SK-N-SH treated with all-trans-retinoic acid at 6 μM for 48 hours (cell line): Measurements from ENCODE around the gene OLFML2B.

ENCODE experiments used
- ATAC-seq: fragments of 200-7000 bp; cut with Tn5 transposase; 3 replicates; pipeline ENCODE4 v1.9.1; 2020; ENCODE audit warnings: mild to moderate bottlenecking, moderate library complexity
- ARNTL ChIP-seq: fragments of 450-650 bp; formaldehyde crosslinking; IDR thresholded peaks from 2 replicates; pipeline ENCODE4 v1.5.0; 2020; ENCODE audit warnings: low read depth, mild to moderate bottlenecking, moderate library complexity, borderline replicate concordance
- BACH2 ChIP-seq: fragments of 250-450 bp; sonication (Bioruptor Pico); IDR thresholded peaks from 2 replicates; pipeline ENCODE4 v1.9.0; 2021; ENCODE audit warnings: mild to moderate bottlenecking, borderline replicate concordance
- CSDC2 ChIP-seq: fragments of 250-450 bp; sonication (Bioruptor Pico); IDR thresholded peaks from 2 replicates; pipeline ENCODE4 v1.5.0; 2020; ENCODE audit warnings: mild to moderate bottlenecking, moderate library complexity
- GLIS3 ChIP-seq: fragments of 250-450 bp; sonication (Bioruptor Pico); IDR thresholded peaks from 2 replicates; pipeline ENCODE4 v1.5.0; 2020; ENCODE audit warnings: mild to moderate bottlenecking, moderate library complexity
- ISL1 ChIP-seq: fragments of 250-450 bp; sonication (Bioruptor Pico); IDR thresholded peaks from 2 replicates; pipeline ENCODE4 v2.1.2; 2022; ENCODE audit warnings: mild to moderate bottlenecking, moderate library complexity
- OSR1 ChIP-seq: fragments of 250-450 bp; sonication (Bioruptor Pico); IDR thresholded peaks from 2 replicates; pipeline ENCODE4 v1.8.0; 2022; ENCODE audit warnings: moderate library complexity, mild to moderate bottlenecking, inconsistent platforms
- PPARA ChIP-seq: fragments of 250-450 bp; sonication (Bioruptor Pico); IDR thresholded peaks from 2 replicates; pipeline ENCODE4 v1.5.0; 2020; ENCODE audit warnings: mild to moderate bottlenecking, borderline replicate concordance
- SNAI2 ChIP-seq: fragments of 250-450 bp; sonication (Bioruptor Pico); IDR thresholded peaks from 2 replicates; pipeline ENCODE4 v1.5.0; 2020; ENCODE audit warnings: mild to moderate bottlenecking, moderate library complexity
- TCF4 ChIP-seq: fragments of 250-450 bp; sonication (Bioruptor Pico); IDR thresholded peaks from 2 replicates; pipeline ENCODE4 v1.8.0; 2021; ENCODE audit warnings: mild to moderate bottlenecking, moderate library complexity, borderline replicate concordance
- TOX ChIP-seq: fragments of 250-450 bp; sonication (Bioruptor Pico); IDR thresholded peaks from 2 replicates; pipeline ENCODE4 v1.8.0; 2021; ENCODE audit warnings: mild to moderate bottlenecking, moderate library complexity, borderline replicate concordance
- ZC3H10 ChIP-seq: fragments of 250-450 bp; sonication (Bioruptor Pico); IDR thresholded peaks from 2 replicates; pipeline ENCODE4 v1.5.1; 2021; ENCODE audit warnings: mild to moderate bottlenecking, moderate library complexity
- ZFP3 ChIP-seq: fragments of 250-450 bp; sonication (Bioruptor Pico); IDR thresholded peaks from 2 replicates; pipeline ENCODE4 v1.5.0; 2020; ENCODE audit warnings: mild to moderate bottlenecking, moderate library complexity
- ZFP30 ChIP-seq: fragments of 450-650 bp; formaldehyde crosslinking; IDR thresholded peaks from 2 replicates; pipeline ENCODE4 v1.5.0; 2022; ENCODE audit warnings: mild to moderate bottlenecking, moderate library complexity
- ZNF565 ChIP-seq: fragments of 450-650 bp; formaldehyde crosslinking; conservative IDR thresholded peaks from 2 replicates; pipeline ENCODE4 v1.5.0; 2020; ENCODE audit warnings: low read depth, mild to moderate bottlenecking, moderate library complexity
- ZNF70 ChIP-seq: fragments of 450-650 bp; formaldehyde crosslinking; IDR thresholded peaks from 2 replicates; pipeline ENCODE4 v1.5.0; 2020; ENCODE audit warnings: mild to moderate bottlenecking, moderate library complexity
- ZNF8 ChIP-seq: fragments of 450-650 bp; formaldehyde crosslinking; IDR thresholded peaks from 2 replicates; pipeline ENCODE4 v1.5.0; 2020; ENCODE audit warnings: mild to moderate bottlenecking, moderate library complexity
- TF ChIP-seq, protein P1 (sequence below): fragments of 250-450 bp; sonication (Bioruptor Pico); IDR thresholded peaks from 2 replicates; pipeline ENCODE4 v1.8.0; 2021; ENCODE audit warnings: low read depth, mild to moderate bottlenecking, moderate library complexity, borderline replicate concordance
- TF ChIP-seq, protein P2 (sequence below): fragments of 250-450 bp; sonication (Bioruptor Pico); IDR thresholded peaks from 2 replicates; pipeline ENCODE4 v1.5.1; 2020; ENCODE audit warnings: low read depth, mild to moderate bottlenecking, moderate library complexity
- TF ChIP-seq, protein P3 (sequence below): fragments of 250-450 bp; sonication (Bioruptor Pico); IDR thresholded peaks from 2 replicates; pipeline ENCODE4 v1.8.0; 2020; ENCODE audit warnings: mild to moderate bottlenecking, moderate library complexity, borderline replicate concordance
- TF ChIP-seq, protein P4 (sequence below): fragments of 250-450 bp; sonication (Bioruptor Pico); IDR thresholded peaks from 2 replicates; pipeline ENCODE4 v1.5.1; 2021; ENCODE audit warnings: mild to moderate bottlenecking, moderate library complexity
- TF ChIP-seq, protein P5 (sequence below): fragments of 250-450 bp; sonication (Bioruptor Pico); IDR thresholded peaks from 2 replicates; pipeline ENCODE4 v1.5.0; 2020; ENCODE audit warnings: mild to moderate bottlenecking, moderate library complexity

The OLFML2B gene

DNA sequence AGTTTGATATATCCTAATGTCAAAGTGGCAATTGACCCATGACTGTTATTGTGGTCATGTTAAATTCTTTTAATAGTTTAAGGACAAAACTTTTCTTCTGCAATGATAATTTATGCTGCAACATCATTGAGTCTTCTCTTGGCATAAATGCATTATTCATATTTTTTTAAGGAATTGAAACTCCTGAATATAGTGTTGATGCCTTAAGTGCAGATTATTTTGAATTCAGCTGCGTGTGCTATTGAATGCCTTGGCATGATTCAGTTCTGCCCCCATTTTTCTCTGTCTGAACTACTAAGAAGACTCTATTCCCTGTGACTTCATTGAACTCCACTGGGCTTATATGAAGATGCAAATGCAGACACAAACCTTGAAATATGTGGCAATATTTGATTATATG lies 23.3 kb upstream of the OLFML2B start:
- ATAC-seq: no peak
- no peak for TF ChIP-seq ZC3H10 (CRISPR knock-in tag)
- no peak for TF ChIP-seq ZFP30 (CRISPR knock-in tag)
- no peak for TF ChIP-seq ISL1 (CRISPR knock-in tag)
- TF ChIP-seq, protein P1, sequence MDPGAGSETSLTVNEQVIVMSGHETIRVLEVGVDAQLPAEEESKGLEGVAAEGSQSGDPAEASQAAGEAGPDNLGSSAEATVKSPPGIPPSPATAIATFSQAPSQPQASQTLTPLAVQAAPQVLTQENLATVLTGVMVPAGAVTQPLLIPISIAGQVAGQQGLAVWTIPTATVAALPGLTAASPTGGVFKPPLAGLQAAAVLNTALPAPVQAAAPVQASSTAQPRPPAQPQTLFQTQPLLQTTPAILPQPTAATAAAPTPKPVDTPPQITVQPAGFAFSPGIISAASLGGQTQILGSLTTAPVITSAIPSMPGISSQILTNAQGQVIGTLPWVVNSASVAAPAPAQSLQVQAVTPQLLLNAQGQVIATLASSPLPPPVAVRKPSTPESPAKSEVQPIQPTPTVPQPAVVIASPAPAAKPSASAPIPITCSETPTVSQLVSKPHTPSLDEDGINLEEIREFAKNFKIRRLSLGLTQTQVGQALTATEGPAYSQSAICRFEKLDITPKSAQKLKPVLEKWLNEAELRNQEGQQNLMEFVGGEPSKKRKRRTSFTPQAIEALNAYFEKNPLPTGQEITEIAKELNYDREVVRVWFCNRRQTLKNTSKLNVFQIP (CRISPR knock-in tag): no peak
- no peak for TF ChIP-seq ZNF8 (CRISPR knock-in tag)
- TF ChIP-seq CSDC2 (CRISPR knock-in tag): no peak
- TF ChIP-seq GLIS3 (CRISPR knock-in tag): no peak
- no peak for TF ChIP-seq ZNF565 (CRISPR knock-in tag)
- no peak for TF ChIP-seq ZFP3 (CRISPR knock-in tag)
- TF ChIP-seq, protein P2, sequence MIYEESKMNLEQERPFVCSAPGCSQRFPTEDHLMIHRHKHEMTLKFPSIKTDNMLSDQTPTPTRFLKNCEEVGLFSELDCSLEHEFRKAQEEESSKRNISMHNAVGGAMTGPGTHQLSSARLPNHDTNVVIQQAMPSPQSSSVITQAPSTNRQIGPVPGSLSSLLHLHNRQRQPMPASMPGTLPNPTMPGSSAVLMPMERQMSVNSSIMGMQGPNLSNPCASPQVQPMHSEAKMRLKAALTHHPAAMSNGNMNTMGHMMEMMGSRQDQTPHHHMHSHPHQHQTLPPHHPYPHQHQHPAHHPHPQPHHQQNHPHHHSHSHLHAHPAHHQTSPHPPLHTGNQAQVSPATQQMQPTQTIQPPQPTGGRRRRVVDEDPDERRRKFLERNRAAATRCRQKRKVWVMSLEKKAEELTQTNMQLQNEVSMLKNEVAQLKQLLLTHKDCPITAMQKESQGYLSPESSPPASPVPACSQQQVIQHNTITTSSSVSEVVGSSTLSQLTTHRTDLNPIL: no peak
- no peak for TF ChIP-seq SNAI2 (CRISPR knock-in tag)
- no peak for TF ChIP-seq TOX (CRISPR knock-in tag)
- TF ChIP-seq, protein P3, sequence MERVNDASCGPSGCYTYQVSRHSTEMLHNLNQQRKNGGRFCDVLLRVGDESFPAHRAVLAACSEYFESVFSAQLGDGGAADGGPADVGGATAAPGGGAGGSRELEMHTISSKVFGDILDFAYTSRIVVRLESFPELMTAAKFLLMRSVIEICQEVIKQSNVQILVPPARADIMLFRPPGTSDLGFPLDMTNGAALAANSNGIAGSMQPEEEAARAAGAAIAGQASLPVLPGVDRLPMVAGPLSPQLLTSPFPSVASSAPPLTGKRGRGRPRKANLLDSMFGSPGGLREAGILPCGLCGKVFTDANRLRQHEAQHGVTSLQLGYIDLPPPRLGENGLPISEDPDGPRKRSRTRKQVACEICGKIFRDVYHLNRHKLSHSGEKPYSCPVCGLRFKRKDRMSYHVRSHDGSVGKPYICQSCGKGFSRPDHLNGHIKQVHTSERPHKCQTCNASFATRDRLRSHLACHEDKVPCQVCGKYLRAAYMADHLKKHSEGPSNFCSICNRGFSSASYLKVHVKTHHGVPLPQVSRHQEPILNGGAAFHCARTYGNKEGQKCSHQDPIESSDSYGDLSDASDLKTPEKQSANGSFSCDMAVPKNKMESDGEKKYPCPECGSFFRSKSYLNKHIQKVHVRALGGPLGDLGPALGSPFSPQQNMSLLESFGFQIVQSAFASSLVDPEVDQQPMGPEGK: no peak
- TF ChIP-seq ZNF70 (CRISPR knock-in tag): no peak
- TF ChIP-seq, protein P4, sequence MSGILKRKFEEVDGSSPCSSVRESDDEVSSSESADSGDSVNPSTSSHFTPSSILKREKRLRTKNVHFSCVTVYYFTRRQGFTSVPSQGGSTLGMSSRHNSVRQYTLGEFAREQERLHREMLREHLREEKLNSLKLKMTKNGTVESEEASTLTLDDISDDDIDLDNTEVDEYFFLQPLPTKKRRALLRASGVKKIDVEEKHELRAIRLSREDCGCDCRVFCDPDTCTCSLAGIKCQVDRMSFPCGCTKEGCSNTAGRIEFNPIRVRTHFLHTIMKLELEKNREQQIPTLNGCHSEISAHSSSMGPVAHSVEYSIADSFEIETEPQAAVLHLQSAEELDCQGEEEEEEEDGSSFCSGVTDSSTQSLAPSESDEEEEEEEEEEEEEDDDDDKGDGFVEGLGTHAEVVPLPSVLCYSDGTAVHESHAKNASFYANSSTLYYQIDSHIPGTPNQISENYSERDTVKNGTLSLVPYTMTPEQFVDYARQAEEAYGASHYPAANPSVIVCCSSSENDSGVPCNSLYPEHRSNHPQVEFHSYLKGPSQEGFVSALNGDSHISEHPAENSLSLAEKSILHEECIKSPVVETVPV (CRISPR knock-in tag): no peak
- no peak for TF ChIP-seq ARNTL (CRISPR knock-in tag)
- TF ChIP-seq OSR1: no peak
- TF ChIP-seq TCF4 (CRISPR knock-in tag): no peak
- TF ChIP-seq, all 23 proteins: peak for 0

DNA sequence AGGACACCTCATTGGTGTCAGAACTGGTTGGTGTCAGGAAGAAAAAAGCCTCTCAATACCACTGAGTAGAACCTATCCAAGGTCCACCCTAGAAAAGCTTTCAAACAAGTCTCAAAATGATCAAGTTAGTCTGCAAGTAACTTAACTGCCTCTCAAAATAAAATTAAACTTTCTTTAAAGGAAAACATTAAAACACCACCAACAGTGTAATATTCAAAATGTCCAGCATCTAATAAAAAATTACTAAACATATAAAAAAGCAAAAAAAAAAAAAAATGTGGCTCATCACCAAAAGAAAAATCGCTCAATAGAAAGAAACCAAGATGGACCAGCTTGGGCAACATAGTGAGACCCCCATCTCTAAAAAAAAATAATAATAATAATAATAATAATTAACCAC lies 18.7 kb upstream of the OLFML2B start:
- no peak for ATAC-seq
- TF ChIP-seq OSR1 (no peak), BACH2 (CRISPR knock-in tag) (no peak), PPARA (CRISPR knock-in tag) (no peak)
- TF ChIP-seq, protein P5, sequence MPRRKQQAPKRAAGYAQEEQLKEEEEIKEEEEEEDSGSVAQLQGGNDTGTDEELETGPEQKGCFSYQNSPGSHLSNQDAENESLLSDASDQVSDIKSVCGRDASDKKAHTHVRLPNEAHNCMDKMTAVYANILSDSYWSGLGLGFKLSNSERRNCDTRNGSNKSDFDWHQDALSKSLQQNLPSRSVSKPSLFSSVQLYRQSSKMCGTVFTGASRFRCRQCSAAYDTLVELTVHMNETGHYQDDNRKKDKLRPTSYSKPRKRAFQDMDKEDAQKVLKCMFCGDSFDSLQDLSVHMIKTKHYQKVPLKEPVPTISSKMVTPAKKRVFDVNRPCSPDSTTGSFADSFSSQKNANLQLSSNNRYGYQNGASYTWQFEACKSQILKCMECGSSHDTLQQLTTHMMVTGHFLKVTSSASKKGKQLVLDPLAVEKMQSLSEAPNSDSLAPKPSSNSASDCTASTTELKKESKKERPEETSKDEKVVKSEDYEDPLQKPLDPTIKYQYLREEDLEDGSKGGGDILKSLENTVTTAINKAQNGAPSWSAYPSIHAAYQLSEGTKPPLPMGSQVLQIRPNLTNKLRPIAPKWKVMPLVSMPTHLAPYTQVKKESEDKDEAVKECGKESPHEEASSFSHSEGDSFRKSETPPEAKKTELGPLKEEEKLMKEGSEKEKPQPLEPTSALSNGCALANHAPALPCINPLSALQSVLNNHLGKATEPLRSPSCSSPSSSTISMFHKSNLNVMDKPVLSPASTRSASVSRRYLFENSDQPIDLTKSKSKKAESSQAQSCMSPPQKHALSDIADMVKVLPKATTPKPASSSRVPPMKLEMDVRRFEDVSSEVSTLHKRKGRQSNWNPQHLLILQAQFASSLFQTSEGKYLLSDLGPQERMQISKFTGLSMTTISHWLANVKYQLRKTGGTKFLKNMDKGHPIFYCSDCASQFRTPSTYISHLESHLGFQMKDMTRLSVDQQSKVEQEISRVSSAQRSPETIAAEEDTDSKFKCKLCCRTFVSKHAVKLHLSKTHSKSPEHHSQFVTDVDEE (CRISPR knock-in tag): no peak
- TF ChIP-seq, protein P2: no peak
- TF ChIP-seq, protein P1 (CRISPR knock-in tag): no peak
